Measurements from ENCODE around the gene ANKS1B. TPM values are rescaled to one million over a fixed set of nuclear protein-coding genes. Genes with fewer than 3 reads are reported as not detected.

The ANKS1B gene
- total RNA-seq, 1 donor from 2014 or later: 2.4 TPM

DNA sequence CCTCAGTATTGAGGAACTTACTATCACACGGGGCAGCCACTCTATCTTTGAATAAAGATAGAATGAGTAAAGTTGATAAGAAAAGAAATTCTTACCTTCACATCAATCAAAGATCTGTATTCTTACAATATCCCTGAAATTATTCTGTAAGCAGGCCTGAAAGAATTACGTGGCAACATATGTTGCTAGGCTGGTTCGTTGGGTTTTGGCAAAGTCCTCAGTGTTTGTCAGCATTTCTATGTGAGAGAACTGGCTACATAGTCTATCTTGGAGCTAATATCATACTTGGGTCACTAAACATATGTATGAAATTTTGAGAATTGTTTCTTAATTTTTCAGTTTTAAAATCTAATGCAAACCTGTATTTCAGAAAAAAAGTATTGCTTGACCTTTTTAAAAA, 749.4 kb downstream of the ANKS1B start:
- H3K4me1 ChIP-seq (ENCODE audit: insufficient read depth, low read length): no peaks in the 10 kb centered on the region
- Mint-ChIP-seq H3K9me3 (ENCODE audit: unreplicated experiment) (peaks cover 9% of the 10 kb centered on the region), H3K27me3 (ENCODE audit: low read depth, unreplicated experiment) (no peaks in the 10 kb centered on the region), H3K4me3 (ENCODE audit: unreplicated experiment) (no peak overlapping the region), H3K27ac (ENCODE audit: unreplicated experiment) (no peak overlapping the region), H3K36me3 (ENCODE audit: low read depth, unreplicated experiment) (no peaks in the 10 kb centered on the region), H3K4me1 (ENCODE audit: low read depth, unreplicated experiment) (no peaks in the 10 kb centered on the region)
- no peak overlapping the region for H3K9ac ChIP-seq (ENCODE audit: low read length)
- no peaks in the 10 kb centered on the region for H3K27me3 ChIP-seq (ENCODE audit: insufficient read depth, low read length)
- no peaks in the 10 kb centered on the region for H4K20me1 ChIP-seq (ENCODE audit: insufficient read depth, low read length)
- TF ChIP-seq, protein P1, sequence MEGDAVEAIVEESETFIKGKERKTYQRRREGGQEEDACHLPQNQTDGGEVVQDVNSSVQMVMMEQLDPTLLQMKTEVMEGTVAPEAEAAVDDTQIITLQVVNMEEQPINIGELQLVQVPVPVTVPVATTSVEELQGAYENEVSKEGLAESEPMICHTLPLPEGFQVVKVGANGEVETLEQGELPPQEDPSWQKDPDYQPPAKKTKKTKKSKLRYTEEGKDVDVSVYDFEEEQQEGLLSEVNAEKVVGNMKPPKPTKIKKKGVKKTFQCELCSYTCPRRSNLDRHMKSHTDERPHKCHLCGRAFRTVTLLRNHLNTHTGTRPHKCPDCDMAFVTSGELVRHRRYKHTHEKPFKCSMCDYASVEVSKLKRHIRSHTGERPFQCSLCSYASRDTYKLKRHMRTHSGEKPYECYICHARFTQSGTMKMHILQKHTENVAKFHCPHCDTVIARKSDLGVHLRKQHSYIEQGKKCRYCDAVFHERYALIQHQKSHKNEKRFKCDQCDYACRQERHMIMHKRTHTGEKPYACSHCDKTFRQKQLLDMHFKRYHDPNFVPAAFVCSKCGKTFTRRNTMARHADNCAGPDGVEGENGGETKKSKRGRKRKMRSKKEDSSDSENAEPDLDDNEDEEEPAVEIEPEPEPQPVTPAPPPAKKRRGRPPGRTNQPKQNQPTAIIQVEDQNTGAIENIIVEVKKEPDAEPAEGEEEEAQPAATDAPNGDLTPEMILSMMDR (IDR thresholded peaks at IDR 0.05; ENCODE audit: insufficient read depth, low read depth, low read length): no peak
- TF ChIP-seq EZH2 (IDR thresholded peaks at IDR 0.05; ENCODE audit: insufficient read depth, low read length): no peak
- no peaks in the 10 kb centered on the region for H3K9me3 ChIP-seq (ENCODE audit: insufficient read depth, low read depth, low read length)
- no peak overlapping the region for H2AFZ ChIP-seq (ENCODE audit: low read depth, low read length)
- H3K4me3 ChIP-seq (ENCODE audit: insufficient read depth, low read depth, low read length): no peak overlapping the region
- FAIRE-seq: no peak
- no peaks in the 10 kb centered on the region for H3K36me3 ChIP-seq (ENCODE audit: insufficient read depth, low read length)
- no peak overlapping the region for H3K27ac ChIP-seq (ENCODE audit: low read depth, low read length)
- no peaks in the 10 kb centered on the region for H3K79me2 ChIP-seq (ENCODE audit: insufficient read depth, low read length)
- H3K4me2 ChIP-seq (ENCODE audit: low read length): no peak overlapping the region
- no peak for DNase-seq (ENCODE audit: low read depth)

DNA sequence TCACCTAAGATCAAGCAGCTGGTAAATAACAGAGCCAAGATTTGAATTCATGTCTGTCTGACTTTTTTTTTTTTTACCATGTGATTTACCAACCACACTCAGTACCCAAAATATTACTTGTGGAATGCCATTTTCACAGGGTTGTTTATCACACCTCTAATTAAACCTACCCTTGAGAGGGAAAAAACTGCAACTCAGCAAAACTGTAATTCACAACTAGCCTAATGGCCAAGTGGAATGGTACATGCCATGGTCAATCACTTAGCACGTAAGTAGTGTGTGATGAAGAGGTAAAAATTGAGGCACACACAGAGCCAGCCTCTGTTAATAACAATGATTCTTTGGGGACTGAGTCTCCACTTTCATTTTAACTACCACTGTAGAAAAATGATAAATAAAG, 750.0 kb downstream of the ANKS1B start:
- no peak overlapping the region for H3K4me3 Mint-ChIP-seq (ENCODE audit: unreplicated experiment)
- no peak for TF ChIP-seq EZH2 (IDR thresholded peaks at IDR 0.05; ENCODE audit: insufficient read depth, low read length)
- TF ChIP-seq, protein P1 (IDR thresholded peaks at IDR 0.05; ENCODE audit: insufficient read depth, low read depth, low read length): no peak
- DNase-seq (ENCODE audit: low read depth) (no peak), FAIRE-seq (no peak)
- Histone ChIP-seq H3K9me3 (ENCODE audit: insufficient read depth, low read depth, low read length) (no peaks in the 10 kb centered on the region), H4K20me1 (ENCODE audit: insufficient read depth, low read length) (no peaks in the 10 kb centered on the region), H3K27me3 (ENCODE audit: insufficient read depth, low read length) (no peaks in the 10 kb centered on the region), H3K4me3 (ENCODE audit: insufficient read depth, low read depth, low read length) (no peak overlapping the region), H3K36me3 (ENCODE audit: insufficient read depth, low read length) (no peaks in the 10 kb centered on the region), H3K4me1 (ENCODE audit: insufficient read depth, low read length) (no peaks in the 10 kb centered on the region), H3K4me2 (ENCODE audit: low read length) (no peak overlapping the region), H3K27ac (ENCODE audit: low read depth, low read length) (no peak overlapping the region), H2AFZ (ENCODE audit: low read depth, low read length) (no peak overlapping the region), H3K9ac (ENCODE audit: low read length) (no peak overlapping the region), H3K79me2 (ENCODE audit: insufficient read depth, low read length) (no peaks in the 10 kb centered on the region)
- peaks cover 9% of the 10 kb centered on the region for H3K9me3 Mint-ChIP-seq (ENCODE audit: unreplicated experiment)
- no peak overlapping the region for H3K27ac Mint-ChIP-seq (ENCODE audit: unreplicated experiment)
- no peaks in the 10 kb centered on the region for H3K36me3 Mint-ChIP-seq (ENCODE audit: low read depth, unreplicated experiment)
- H3K27me3 Mint-ChIP-seq (ENCODE audit: low read depth, unreplicated experiment): no peaks in the 10 kb centered on the region
- no peaks in the 10 kb centered on the region for H3K4me1 Mint-ChIP-seq (ENCODE audit: low read depth, unreplicated experiment)

DNA sequence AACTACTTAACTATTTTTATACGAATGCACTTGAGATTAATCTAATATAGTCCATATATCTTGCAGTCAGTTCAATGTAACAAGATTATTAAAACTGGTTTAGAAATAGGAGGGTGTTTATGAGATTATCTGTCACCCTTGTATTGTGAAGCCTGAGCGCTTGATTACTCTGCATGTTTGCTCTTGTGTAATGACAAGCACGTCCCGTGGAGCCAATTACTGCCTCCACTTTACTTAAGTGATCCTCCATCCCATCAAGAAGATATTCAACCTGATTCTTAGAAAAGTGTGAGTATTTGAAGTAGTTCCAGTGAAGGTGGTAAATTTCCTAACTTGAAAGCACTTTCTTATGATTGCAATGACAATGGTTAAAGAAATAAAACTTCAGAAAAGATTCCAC, 752.4 kb downstream of the ANKS1B start:
- H4K20me1 ChIP-seq (ENCODE audit: insufficient read depth, low read length): no peaks in the 10 kb centered on the region
- H3K9ac ChIP-seq (ENCODE audit: low read length): no peak overlapping the region
- Mint-ChIP-seq H3K4me1 (ENCODE audit: low read depth, unreplicated experiment) (no peaks in the 10 kb centered on the region), H3K27me3 (ENCODE audit: low read depth, unreplicated experiment) (no peaks in the 10 kb centered on the region), H3K36me3 (ENCODE audit: low read depth, unreplicated experiment) (no peaks in the 10 kb centered on the region), H3K27ac (ENCODE audit: unreplicated experiment) (no peak overlapping the region), H3K4me3 (ENCODE audit: unreplicated experiment) (no peak overlapping the region), H3K9me3 (ENCODE audit: unreplicated experiment) (peaks cover 4% of the 10 kb centered on the region)
- no peaks in the 10 kb centered on the region for H3K79me2 ChIP-seq (ENCODE audit: insufficient read depth, low read length)
- TF ChIP-seq, protein P1 (IDR thresholded peaks at IDR 0.05; ENCODE audit: insufficient read depth, low read depth, low read length): no peak
- TF ChIP-seq EZH2 (IDR thresholded peaks at IDR 0.05; ENCODE audit: insufficient read depth, low read length): no peak
- no peaks in the 10 kb centered on the region for H3K36me3 ChIP-seq (ENCODE audit: insufficient read depth, low read length)
- FAIRE-seq (no peak), DNase-seq (ENCODE audit: low read depth) (no peak)
- no peak overlapping the region for H3K4me2 ChIP-seq (ENCODE audit: low read length)
- H2AFZ ChIP-seq (ENCODE audit: low read depth, low read length): no peak overlapping the region
- no peak overlapping the region for H3K27ac ChIP-seq (ENCODE audit: low read depth, low read length)
- H3K4me1 ChIP-seq (ENCODE audit: insufficient read depth, low read length): no peaks in the 10 kb centered on the region
- H3K9me3 ChIP-seq (ENCODE audit: insufficient read depth, low read depth, low read length): no peaks in the 10 kb centered on the region
- H3K27me3 ChIP-seq (ENCODE audit: insufficient read depth, low read length): no peaks in the 10 kb centered on the region
- no peak overlapping the region for H3K4me3 ChIP-seq (ENCODE audit: insufficient read depth, low read depth, low read length)
